ENCODE measurements around the gene ECSIT.

GRCh38 chr19:11504502-11505031, 24.4 kb downstream of the ECSIT start:
- TF ChIP-seq, protein P1, sequence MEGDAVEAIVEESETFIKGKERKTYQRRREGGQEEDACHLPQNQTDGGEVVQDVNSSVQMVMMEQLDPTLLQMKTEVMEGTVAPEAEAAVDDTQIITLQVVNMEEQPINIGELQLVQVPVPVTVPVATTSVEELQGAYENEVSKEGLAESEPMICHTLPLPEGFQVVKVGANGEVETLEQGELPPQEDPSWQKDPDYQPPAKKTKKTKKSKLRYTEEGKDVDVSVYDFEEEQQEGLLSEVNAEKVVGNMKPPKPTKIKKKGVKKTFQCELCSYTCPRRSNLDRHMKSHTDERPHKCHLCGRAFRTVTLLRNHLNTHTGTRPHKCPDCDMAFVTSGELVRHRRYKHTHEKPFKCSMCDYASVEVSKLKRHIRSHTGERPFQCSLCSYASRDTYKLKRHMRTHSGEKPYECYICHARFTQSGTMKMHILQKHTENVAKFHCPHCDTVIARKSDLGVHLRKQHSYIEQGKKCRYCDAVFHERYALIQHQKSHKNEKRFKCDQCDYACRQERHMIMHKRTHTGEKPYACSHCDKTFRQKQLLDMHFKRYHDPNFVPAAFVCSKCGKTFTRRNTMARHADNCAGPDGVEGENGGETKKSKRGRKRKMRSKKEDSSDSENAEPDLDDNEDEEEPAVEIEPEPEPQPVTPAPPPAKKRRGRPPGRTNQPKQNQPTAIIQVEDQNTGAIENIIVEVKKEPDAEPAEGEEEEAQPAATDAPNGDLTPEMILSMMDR (IDR thresholded peaks at IDR 0.05) = no peak
- TF ChIP-seq, protein P2, sequence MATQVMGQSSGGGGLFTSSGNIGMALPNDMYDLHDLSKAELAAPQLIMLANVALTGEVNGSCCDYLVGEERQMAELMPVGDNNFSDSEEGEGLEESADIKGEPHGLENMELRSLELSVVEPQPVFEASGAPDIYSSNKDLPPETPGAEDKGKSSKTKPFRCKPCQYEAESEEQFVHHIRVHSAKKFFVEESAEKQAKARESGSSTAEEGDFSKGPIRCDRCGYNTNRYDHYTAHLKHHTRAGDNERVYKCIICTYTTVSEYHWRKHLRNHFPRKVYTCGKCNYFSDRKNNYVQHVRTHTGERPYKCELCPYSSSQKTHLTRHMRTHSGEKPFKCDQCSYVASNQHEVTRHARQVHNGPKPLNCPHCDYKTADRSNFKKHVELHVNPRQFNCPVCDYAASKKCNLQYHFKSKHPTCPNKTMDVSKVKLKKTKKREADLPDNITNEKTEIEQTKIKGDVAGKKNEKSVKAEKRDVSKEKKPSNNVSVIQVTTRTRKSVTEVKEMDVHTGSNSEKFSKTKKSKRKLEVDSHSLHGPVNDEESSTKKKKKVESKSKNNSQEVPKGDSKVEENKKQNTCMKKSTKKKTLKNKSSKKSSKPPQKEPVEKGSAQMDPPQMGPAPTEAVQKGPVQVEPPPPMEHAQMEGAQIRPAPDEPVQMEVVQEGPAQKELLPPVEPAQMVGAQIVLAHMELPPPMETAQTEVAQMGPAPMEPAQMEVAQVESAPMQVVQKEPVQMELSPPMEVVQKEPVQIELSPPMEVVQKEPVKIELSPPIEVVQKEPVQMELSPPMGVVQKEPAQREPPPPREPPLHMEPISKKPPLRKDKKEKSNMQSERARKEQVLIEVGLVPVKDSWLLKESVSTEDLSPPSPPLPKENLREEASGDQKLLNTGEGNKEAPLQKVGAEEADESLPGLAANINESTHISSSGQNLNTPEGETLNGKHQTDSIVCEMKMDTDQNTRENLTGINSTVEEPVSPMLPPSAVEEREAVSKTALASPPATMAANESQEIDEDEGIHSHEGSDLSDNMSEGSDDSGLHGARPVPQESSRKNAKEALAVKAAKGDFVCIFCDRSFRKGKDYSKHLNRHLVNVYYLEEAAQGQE (IDR thresholded peaks at IDR 0.05; ENCODE audit: insufficient read depth in 1 of 2, low read depth in 2 of 2, low read length in 1 of 2) = no peak
